B cell (primary cell): ENCODE measurements around the gene PCDH1.

ENCODE experiments used
- EZH2 ChIP-seq: IDR thresholded peaks from 2 replicates; pipeline ENCODE4 v1.6.1; 2012; ENCODE audit warnings: borderline replicate concordance, low read depth, mild to moderate bottlenecking, moderate library complexity, low read length; ENCODE audit not compliant: insufficient read depth, poor library complexity, severe bottlenecking
- TF ChIP-seq, protein P1 (sequence below): fragments of 200-600 bp; IDR thresholded peaks from one replicate; pipeline ENCODE4 v1.8.0; 2022; ENCODE audit warnings: antibody characterized with exemption, mild to moderate bottlenecking

DNA sequence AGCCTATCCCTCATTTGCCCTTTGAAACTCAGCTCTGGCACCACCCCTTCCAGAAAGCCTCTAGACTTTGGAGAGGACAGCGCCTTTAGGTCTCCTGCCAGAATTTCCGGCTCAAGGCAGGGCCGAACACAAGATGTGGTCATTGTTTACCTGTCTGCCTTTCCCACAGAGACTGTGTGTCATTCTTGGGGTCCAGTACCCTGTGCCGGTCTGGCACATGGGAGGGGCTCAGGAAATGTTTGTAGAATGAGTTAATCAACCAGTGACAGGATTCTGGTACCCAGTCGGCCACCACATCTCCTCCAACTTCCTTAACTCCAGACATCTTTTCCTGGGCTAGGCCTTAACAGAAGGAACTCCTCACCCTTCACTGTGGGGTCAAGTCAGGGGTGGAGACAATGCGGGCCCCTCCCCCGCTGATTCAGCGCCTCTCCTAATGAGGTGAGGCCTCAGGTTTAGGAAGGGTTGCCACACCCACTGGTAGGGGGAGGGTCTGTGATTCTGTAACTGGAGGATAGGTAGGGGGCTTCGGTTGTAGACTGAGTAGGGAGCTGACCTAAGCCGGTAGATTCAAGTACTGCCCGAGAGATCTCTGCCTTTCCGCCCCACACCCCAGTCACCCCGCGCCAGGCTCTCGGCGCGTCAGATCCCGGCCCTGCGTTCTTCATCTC, 29.3 kb downstream of the PCDH1 start:
- TF ChIP-seq, protein P1, sequence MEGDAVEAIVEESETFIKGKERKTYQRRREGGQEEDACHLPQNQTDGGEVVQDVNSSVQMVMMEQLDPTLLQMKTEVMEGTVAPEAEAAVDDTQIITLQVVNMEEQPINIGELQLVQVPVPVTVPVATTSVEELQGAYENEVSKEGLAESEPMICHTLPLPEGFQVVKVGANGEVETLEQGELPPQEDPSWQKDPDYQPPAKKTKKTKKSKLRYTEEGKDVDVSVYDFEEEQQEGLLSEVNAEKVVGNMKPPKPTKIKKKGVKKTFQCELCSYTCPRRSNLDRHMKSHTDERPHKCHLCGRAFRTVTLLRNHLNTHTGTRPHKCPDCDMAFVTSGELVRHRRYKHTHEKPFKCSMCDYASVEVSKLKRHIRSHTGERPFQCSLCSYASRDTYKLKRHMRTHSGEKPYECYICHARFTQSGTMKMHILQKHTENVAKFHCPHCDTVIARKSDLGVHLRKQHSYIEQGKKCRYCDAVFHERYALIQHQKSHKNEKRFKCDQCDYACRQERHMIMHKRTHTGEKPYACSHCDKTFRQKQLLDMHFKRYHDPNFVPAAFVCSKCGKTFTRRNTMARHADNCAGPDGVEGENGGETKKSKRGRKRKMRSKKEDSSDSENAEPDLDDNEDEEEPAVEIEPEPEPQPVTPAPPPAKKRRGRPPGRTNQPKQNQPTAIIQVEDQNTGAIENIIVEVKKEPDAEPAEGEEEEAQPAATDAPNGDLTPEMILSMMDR: no peak
- no peak for TF ChIP-seq EZH2
